ENCODE measurements around the gene EHD1.

- TF ChIP-seq EZH2 (IDR thresholded peaks at IDR 0.05; ENCODE audit: low read length) (no peak), CTCF (optimal IDR thresholded peaks at IDR 0.05 in 1 of 3, IDR thresholded peaks at IDR 0.05 in 1 of 3, conservative IDR thresholded peaks at IDR 0.05 in 1 of 3; ENCODE audit: extremely low read depth in 1 of 3, insufficient read depth in 2 of 3, low read length in 3 of 3) (no peak)
Measured at GRCh38 chr11:64856382-64857227, 21.8 kb downstream of the EHD1 start.
